ENCODE measurements around the gene NYAP1.

Gene NYAP1

DNA sequence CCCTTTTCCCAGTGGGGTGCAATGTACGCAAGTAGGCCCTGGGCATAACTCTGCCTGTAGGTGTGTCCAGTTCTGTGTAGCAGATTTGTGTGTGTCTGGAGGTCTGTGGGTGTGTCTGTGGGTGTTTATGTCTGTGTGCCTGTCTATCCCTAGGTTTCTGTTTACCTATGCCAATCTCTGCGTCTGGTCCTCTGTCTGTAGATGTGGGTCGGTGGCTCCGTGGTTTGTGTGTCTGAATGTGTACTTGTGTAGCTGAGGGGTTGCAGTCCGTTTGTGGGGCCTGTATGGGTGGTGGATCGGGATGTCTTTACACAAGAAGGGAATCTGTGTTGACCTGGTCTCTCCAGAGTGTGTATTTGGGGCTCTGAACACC lies 932 bp downstream of the NYAP1 start:
- Histone ChIP-seq H3K4me1 (ENCODE audit: control insufficient read depth, insufficient read depth, low read length, poor library complexity, severe bottlenecking) (peaks cover 13% of the 10 kb centered on the region), H3K9me3 (ENCODE audit: control insufficient read depth, low read length) (no peaks in the 10 kb centered on the region), H3K36me3 (ENCODE audit: control insufficient read depth, insufficient read depth, low read length) (no peaks in the 10 kb centered on the region), H3K4me3 (ENCODE audit: insufficient read depth, low read depth, low read length, poor library complexity, severe bottlenecking) (no peak overlapping the region), H3K27ac (ENCODE audit: insufficient read depth, low read length, poor library complexity, severe bottlenecking) (no peak overlapping the region), H3K27me3 (replicated peaks; ENCODE audit: control insufficient read depth, insufficient read depth, low read length, poor library complexity, severe bottlenecking) (no peaks in the 10 kb centered on the region)
- DNase-seq, result no peak

DNA sequence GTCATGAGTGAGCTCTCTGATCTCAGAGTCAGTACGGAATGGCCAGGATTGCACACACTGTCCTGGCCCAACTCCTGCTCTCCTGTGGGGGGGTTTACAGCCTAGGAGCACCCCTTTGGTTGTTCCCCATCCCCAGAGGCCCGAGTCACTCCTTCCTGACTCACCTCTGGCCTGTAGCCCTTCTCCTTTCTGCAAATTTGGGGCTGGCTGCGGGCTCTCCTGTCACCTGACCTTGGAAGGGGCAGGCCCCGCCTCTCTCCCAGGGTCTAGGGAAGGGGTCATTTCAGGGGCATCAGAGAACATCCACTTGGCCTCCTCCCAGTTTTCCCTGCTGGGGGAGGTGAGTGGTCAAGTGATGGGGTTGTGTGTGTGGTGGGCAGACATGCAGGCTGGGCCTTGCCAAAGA lies 1.7 kb downstream of the NYAP1 start:
- DNase-seq, result no peak
- H3K36me3 ChIP-seq (ENCODE audit: control insufficient read depth, insufficient read depth, low read length), result no peaks in the 10 kb centered on the region
- no peaks in the 10 kb centered on the region for H3K27me3 ChIP-seq (replicated peaks; ENCODE audit: control insufficient read depth, insufficient read depth, low read length, poor library complexity, severe bottlenecking)
- no peak overlapping the region for H3K27ac ChIP-seq (ENCODE audit: insufficient read depth, low read length, poor library complexity, severe bottlenecking)
- H3K4me1 ChIP-seq (ENCODE audit: control insufficient read depth, insufficient read depth, low read length, poor library complexity, severe bottlenecking), result peaks cover 12% of the 10 kb centered on the region
- no peak overlapping the region for H3K4me3 ChIP-seq (ENCODE audit: insufficient read depth, low read depth, low read length, poor library complexity, severe bottlenecking)
- H3K9me3 ChIP-seq (ENCODE audit: control insufficient read depth, low read length), result no peaks in the 10 kb centered on the region

DNA sequence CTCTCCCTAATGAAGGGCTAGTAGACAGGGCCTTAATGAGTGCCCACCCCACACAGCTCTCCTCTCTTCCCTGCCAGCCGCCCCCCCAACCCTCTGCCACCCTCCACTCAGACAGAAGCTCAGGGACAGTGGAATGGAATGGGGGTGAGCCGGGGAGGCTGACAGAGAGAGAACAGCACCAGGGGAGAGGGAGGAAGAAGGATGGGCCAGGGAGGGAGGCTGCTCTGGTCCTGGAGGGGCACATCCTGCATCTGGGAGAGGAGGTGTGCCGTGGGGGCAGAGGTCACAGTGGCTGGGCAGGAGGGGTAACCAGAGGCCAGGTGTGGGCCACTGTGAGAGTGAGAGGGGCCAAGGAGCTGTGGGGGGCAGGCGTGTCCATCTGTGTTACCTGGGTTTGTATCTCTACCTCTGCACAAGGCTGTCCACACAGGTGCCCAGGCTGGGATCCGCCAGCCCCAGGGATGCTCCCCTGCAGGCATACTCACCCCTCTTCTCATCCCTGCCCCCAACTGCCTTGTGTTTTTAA lies 2.4 kb downstream of the NYAP1 start:
- Histone ChIP-seq H3K36me3 (ENCODE audit: control insufficient read depth, insufficient read depth, low read length) (no peaks in the 10 kb centered on the region), H3K27ac (ENCODE audit: insufficient read depth, low read length, poor library complexity, severe bottlenecking) (no peak overlapping the region), H3K4me3 (ENCODE audit: insufficient read depth, low read depth, low read length, poor library complexity, severe bottlenecking) (no peak overlapping the region), H3K27me3 (replicated peaks; ENCODE audit: control insufficient read depth, insufficient read depth, low read length, poor library complexity, severe bottlenecking) (no peaks in the 10 kb centered on the region), H3K9me3 (ENCODE audit: control insufficient read depth, low read length) (no peaks in the 10 kb centered on the region), H3K4me1 (ENCODE audit: control insufficient read depth, insufficient read depth, low read length, poor library complexity, severe bottlenecking) (peaks cover 12% of the 10 kb centered on the region)
- no peak for DNase-seq

DNA sequence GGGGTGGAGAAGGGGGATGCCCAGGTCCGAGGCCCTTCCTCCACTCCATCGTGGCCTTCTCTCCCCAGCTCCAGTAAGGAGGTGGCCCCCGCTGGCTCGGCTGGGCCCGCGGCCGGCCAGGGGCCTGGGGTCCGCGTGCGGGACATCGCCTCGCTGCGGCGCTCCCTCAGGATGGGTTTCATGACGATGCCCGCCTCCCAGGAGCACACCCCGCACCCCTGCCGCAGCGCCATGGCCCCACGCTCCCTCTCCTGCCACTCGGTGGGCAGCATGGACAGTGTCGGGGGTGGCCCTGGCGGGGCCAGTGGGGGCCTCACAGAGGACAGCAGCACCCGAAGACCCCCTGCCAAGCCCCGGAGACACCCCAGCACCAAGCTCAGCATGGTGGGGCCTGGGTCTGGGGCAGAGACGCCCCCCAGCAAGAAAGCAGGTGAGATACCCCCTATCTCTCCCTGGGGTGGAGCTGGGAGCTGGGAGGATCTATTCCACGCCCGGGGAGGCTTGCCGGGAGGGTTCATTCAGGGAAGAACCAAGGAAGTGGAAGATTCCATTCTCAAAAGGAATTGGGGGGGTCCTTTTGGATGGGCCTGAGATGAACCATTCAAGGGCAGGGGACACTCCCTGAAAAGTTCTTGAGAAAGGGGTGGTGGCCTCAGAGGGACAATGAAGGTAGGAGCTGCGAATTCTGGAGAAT lies 3.2 kb downstream of the NYAP1 start:
- H3K27me3 ChIP-seq (replicated peaks; ENCODE audit: control insufficient read depth, insufficient read depth, low read length, poor library complexity, severe bottlenecking), result no peaks in the 10 kb centered on the region

DNA sequence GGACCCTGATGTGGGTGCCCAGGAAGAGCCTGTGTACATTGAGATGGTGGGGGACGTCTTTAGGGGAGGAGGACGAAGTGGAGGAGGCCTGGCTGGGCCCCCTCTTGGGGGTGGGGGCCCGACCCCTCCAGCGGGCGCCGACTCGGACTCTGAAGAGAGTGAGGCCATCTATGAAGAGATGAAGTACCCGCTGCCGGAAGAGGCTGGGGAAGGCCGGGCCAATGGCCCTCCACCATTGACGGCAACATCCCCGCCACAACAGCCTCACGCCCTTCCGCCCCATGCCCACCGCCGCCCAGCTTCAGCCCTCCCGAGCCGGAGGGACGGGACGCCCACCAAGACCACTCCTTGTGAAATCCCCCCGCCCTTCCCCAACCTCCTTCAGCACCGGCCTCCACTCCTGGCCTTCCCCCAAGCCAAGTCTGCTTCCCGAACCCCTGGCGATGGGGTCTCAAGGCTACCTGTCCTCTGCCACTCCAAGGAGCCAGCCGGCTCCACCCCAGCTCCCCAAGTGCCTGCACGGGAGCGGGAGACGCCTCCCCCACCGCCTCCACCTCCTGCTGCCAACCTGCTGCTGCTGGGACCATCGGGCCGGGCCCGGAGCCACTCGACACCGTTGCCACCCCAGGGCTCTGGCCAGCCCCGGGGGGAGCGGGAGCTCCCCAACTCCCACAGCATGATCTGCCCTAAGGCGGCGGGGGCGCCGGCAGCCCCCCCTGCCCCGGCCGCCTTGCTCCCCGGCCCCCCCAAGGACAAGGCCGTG lies 4.8 kb downstream of the NYAP1 start:
- Histone ChIP-seq H3K9me3 (ENCODE audit: control insufficient read depth, low read length) (no peaks in the 10 kb centered on the region), H3K4me3 (ENCODE audit: insufficient read depth, low read depth, low read length, poor library complexity, severe bottlenecking) (no peak overlapping the region), H3K36me3 (ENCODE audit: control insufficient read depth, insufficient read depth, low read length) (no peaks in the 10 kb centered on the region), H3K27me3 (replicated peaks; ENCODE audit: control insufficient read depth, insufficient read depth, low read length, poor library complexity, severe bottlenecking) (no peaks in the 10 kb centered on the region), H3K27ac (ENCODE audit: insufficient read depth, low read length, poor library complexity, severe bottlenecking) (no peak overlapping the region), H3K4me1 (ENCODE audit: control insufficient read depth, insufficient read depth, low read length, poor library complexity, severe bottlenecking) (peaks cover 8% of the 10 kb centered on the region)
- no peak for DNase-seq

More for the DNA sequence above, 3.2 kb downstream of the NYAP1 start:
- no peak for DNase-seq
- Histone ChIP-seq H3K4me3 (ENCODE audit: insufficient read depth, low read depth, low read length, poor library complexity, severe bottlenecking) (no peak overlapping the region), H3K27ac (ENCODE audit: insufficient read depth, low read length, poor library complexity, severe bottlenecking) (no peak overlapping the region), H3K36me3 (ENCODE audit: control insufficient read depth, insufficient read depth, low read length) (no peaks in the 10 kb centered on the region), H3K9me3 (ENCODE audit: control insufficient read depth, low read length) (no peaks in the 10 kb centered on the region), H3K4me1 (ENCODE audit: control insufficient read depth, insufficient read depth, low read length, poor library complexity, severe bottlenecking) (peaks cover 12% of the 10 kb centered on the region)

DNA sequence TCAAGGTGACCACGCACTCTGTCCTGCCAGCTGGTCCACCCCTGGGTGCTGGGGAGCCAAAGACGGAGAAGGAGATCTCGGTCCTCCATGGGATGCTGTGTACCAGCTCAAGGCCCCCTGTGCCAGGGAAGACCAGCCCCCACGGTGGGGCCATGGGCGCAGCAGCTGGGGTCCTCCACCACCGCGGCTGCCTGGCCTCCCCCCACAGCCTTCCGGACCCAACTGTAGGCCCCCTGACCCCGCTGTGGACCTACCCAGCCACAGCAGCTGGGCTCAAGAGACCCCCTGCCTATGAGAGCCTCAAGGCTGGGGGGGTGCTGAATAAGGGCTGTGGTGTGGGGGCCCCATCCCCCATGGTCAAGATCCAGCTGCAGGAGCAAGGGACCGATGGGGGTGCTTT lies 5.4 kb downstream of the NYAP1 start:
- Histone ChIP-seq H3K4me1 (ENCODE audit: control insufficient read depth, insufficient read depth, low read length, poor library complexity, severe bottlenecking) (peaks cover 11% of the 10 kb centered on the region), H3K27me3 (replicated peaks; ENCODE audit: control insufficient read depth, insufficient read depth, low read length, poor library complexity, severe bottlenecking) (no peaks in the 10 kb centered on the region), H3K27ac (ENCODE audit: insufficient read depth, low read length, poor library complexity, severe bottlenecking) (no peak overlapping the region), H3K36me3 (ENCODE audit: control insufficient read depth, insufficient read depth, low read length) (no peaks in the 10 kb centered on the region), H3K4me3 (ENCODE audit: insufficient read depth, low read depth, low read length, poor library complexity, severe bottlenecking) (no peak overlapping the region), H3K9me3 (ENCODE audit: control insufficient read depth, low read length) (no peaks in the 10 kb centered on the region)
- DNase-seq, result no peak

DNA sequence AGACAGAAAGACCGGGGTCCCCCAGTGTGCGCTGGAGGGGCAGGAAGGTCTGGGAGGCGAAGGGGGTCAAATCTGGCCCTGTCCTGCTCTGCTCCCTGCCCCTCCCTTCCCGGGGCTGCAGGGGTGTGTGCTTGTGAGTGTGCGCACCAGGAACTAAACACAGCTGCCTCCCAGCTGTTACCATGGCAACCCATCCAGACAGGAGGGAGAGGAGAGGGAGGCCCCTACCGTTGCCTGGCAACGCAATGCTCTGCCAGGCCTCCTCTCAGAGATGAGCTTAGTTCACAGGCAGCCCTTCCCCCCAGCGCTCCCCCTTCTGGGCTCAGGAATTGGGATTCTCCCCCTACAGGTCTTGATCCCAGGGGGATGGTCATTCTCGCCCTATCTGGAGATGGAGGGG lies 6.1 kb downstream of the NYAP1 start:
- no peaks in the 10 kb centered on the region for H3K36me3 ChIP-seq (ENCODE audit: control insufficient read depth, insufficient read depth, low read length)
- H3K27ac ChIP-seq (ENCODE audit: insufficient read depth, low read length, poor library complexity, severe bottlenecking), result no peak overlapping the region
- no peaks in the 10 kb centered on the region for H3K27me3 ChIP-seq (replicated peaks; ENCODE audit: control insufficient read depth, insufficient read depth, low read length, poor library complexity, severe bottlenecking)
- H3K4me1 ChIP-seq (ENCODE audit: control insufficient read depth, insufficient read depth, low read length, poor library complexity, severe bottlenecking), result peaks cover 14% of the 10 kb centered on the region
- no peak overlapping the region for H3K4me3 ChIP-seq (ENCODE audit: insufficient read depth, low read depth, low read length, poor library complexity, severe bottlenecking)
- DNase-seq, result peak in 1 of 3 donors; percentile 37
- no peaks in the 10 kb centered on the region for H3K9me3 ChIP-seq (ENCODE audit: control insufficient read depth, low read length)

DNA sequence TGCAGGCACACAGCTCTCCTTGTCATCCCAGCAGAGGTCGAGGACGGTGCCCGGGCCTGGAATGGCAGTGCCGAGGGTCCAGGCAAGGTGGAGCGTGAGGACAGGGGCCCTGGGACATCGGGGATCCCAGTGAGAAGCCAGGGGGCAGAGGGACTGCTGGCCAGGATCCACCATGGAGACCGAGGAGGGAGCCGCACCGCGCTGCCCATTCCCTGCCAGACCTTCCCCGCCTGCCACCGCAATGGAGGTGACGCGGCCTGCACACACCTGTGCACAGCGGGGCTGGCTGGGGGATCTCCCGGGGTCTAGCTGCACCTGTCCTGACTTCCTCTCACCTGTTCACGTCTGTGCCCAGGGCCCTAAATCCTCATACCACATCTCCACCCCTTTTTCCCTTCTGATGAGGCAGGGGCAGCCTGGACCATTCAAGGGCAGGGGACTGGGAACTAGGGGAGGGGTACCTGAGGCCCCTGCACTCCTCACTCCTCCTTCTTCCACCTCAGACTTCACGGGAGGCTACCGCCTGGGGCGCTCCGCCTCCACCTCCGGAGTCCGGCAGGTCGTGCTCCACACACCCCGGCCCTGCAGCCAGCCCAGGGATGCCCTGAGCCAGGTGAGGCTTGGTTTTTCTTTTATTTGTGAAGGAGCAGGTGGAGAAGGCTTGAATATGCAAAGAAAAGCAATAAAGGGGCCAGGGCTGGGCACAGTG lies 6.9 kb downstream of the NYAP1 start:
- peaks cover 14% of the 10 kb centered on the region for H3K4me1 ChIP-seq (ENCODE audit: control insufficient read depth, insufficient read depth, low read length, poor library complexity, severe bottlenecking)
- H3K27ac ChIP-seq (ENCODE audit: insufficient read depth, low read length, poor library complexity, severe bottlenecking), result no peak overlapping the region
- no peaks in the 10 kb centered on the region for H3K27me3 ChIP-seq (replicated peaks; ENCODE audit: control insufficient read depth, insufficient read depth, low read length, poor library complexity, severe bottlenecking)
- no peaks in the 10 kb centered on the region for H3K36me3 ChIP-seq (ENCODE audit: control insufficient read depth, insufficient read depth, low read length)
- DNase-seq, result no peak
- H3K9me3 ChIP-seq (ENCODE audit: control insufficient read depth, low read length), result no peaks in the 10 kb centered on the region
- no peak overlapping the region for H3K4me3 ChIP-seq (ENCODE audit: insufficient read depth, low read depth, low read length, poor library complexity, severe bottlenecking)

DNA sequence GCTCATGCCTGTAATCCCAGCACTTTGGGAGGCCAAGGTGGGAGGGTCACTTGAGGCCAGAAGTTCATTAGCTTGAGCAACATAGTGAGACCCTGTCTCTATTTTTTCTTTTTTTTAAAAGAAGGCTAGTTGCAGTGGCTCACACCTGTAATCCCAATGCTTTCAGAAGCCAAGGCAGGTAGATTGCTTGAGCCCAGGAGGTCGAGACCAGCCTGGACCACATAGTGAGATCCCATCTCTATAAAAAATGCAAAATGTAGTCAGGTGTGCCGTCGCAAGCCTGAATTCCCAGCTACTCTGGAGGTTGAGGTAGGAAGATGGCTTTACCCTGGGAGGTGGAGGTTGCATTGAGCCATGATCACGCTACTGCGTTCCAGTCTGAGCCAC lies 7.5 kb downstream of the NYAP1 start:
- peaks cover 14% of the 10 kb centered on the region for H3K4me1 ChIP-seq (ENCODE audit: control insufficient read depth, insufficient read depth, low read length, poor library complexity, severe bottlenecking)
- no peaks in the 10 kb centered on the region for H3K9me3 ChIP-seq (ENCODE audit: control insufficient read depth, low read length)
- no peaks in the 10 kb centered on the region for H3K27me3 ChIP-seq (replicated peaks; ENCODE audit: control insufficient read depth, insufficient read depth, low read length, poor library complexity, severe bottlenecking)
- no peak overlapping the region for H3K27ac ChIP-seq (ENCODE audit: insufficient read depth, low read length, poor library complexity, severe bottlenecking)
- DNase-seq, result no peak
- no peak overlapping the region for H3K4me3 ChIP-seq (ENCODE audit: insufficient read depth, low read depth, low read length, poor library complexity, severe bottlenecking)
- H3K36me3 ChIP-seq (ENCODE audit: control insufficient read depth, insufficient read depth, low read length), result no peaks in the 10 kb centered on the region

Data from effector memory CD4-positive, alpha-beta T cell (primary cell).